SK-N-SH treated with all-trans-retinoic acid at 6 μM for 48 hours (cell line): ENCODE measurements around the gene PTPRT.

ENCODE experiments used
- ATAC-seq: fragments of 200-7000 bp; cut with Tn5 transposase; 3 replicates; pipeline ENCODE4 v1.9.1; 2020; ENCODE audit warnings: mild to moderate bottlenecking, moderate library complexity
- ARNTL ChIP-seq: fragments of 450-650 bp; formaldehyde crosslinking; IDR thresholded peaks from 2 replicates; pipeline ENCODE4 v1.5.0; 2020; ENCODE audit warnings: low read depth, mild to moderate bottlenecking, moderate library complexity, borderline replicate concordance
- BACH2 ChIP-seq: fragments of 250-450 bp; sonication (Bioruptor Pico); IDR thresholded peaks from 2 replicates; pipeline ENCODE4 v1.9.0; 2021; ENCODE audit warnings: mild to moderate bottlenecking, borderline replicate concordance
- CREB5 ChIP-seq: fragments of 250-450 bp; sonication (Bioruptor Pico); IDR thresholded peaks from 2 replicates; pipeline ENCODE4 v1.5.1; 2020; ENCODE audit warnings: low read depth, mild to moderate bottlenecking, moderate library complexity
- CSDC2 ChIP-seq: fragments of 250-450 bp; sonication (Bioruptor Pico); IDR thresholded peaks from 2 replicates; pipeline ENCODE4 v1.5.0; 2020; ENCODE audit warnings: mild to moderate bottlenecking, moderate library complexity
- GLIS3 ChIP-seq: fragments of 250-450 bp; sonication (Bioruptor Pico); IDR thresholded peaks from 2 replicates; pipeline ENCODE4 v1.5.0; 2020; ENCODE audit warnings: mild to moderate bottlenecking, moderate library complexity
- ISL1 ChIP-seq: fragments of 250-450 bp; sonication (Bioruptor Pico); IDR thresholded peaks from 2 replicates; pipeline ENCODE4 v2.1.2; 2022; ENCODE audit warnings: mild to moderate bottlenecking, moderate library complexity
- OSR1 ChIP-seq: fragments of 250-450 bp; sonication (Bioruptor Pico); IDR thresholded peaks from 2 replicates; pipeline ENCODE4 v1.8.0; 2022; ENCODE audit warnings: moderate library complexity, mild to moderate bottlenecking, inconsistent platforms
- PATZ1 ChIP-seq: fragments of 250-450 bp; sonication (Bioruptor Pico); IDR thresholded peaks from 2 replicates; pipeline ENCODE4 v1.8.0; 2020; ENCODE audit warnings: mild to moderate bottlenecking, moderate library complexity, borderline replicate concordance
- POU6F1 ChIP-seq: fragments of 250-450 bp; sonication (Bioruptor Pico); IDR thresholded peaks from 2 replicates; pipeline ENCODE4 v1.8.0; 2021; ENCODE audit warnings: low read depth, mild to moderate bottlenecking, moderate library complexity, borderline replicate concordance
- PPARA ChIP-seq: fragments of 250-450 bp; sonication (Bioruptor Pico); IDR thresholded peaks from 2 replicates; pipeline ENCODE4 v1.5.0; 2020; ENCODE audit warnings: mild to moderate bottlenecking, borderline replicate concordance
- RARB ChIP-seq: fragments of 250-450 bp; sonication (Bioruptor Pico); IDR thresholded peaks from 2 replicates; pipeline ENCODE4 v1.8.0; 2021; ENCODE audit warnings: mild to moderate bottlenecking, moderate library complexity
- TOX ChIP-seq: fragments of 250-450 bp; sonication (Bioruptor Pico); IDR thresholded peaks from 2 replicates; pipeline ENCODE4 v1.8.0; 2021; ENCODE audit warnings: mild to moderate bottlenecking, moderate library complexity, borderline replicate concordance
- TSHZ2 ChIP-seq: fragments of 250-450 bp; sonication (Bioruptor Pico); IDR thresholded peaks from 2 replicates; pipeline ENCODE4 v1.5.0; 2020; ENCODE audit warnings: mild to moderate bottlenecking, moderate library complexity
- ZC3H10 ChIP-seq: fragments of 250-450 bp; sonication (Bioruptor Pico); IDR thresholded peaks from 2 replicates; pipeline ENCODE4 v1.5.1; 2021; ENCODE audit warnings: mild to moderate bottlenecking, moderate library complexity
- ZFP3 ChIP-seq: fragments of 250-450 bp; sonication (Bioruptor Pico); IDR thresholded peaks from 2 replicates; pipeline ENCODE4 v1.5.0; 2020; ENCODE audit warnings: mild to moderate bottlenecking, moderate library complexity
- ZFP30 ChIP-seq: fragments of 450-650 bp; formaldehyde crosslinking; IDR thresholded peaks from 2 replicates; pipeline ENCODE4 v1.5.0; 2022; ENCODE audit warnings: mild to moderate bottlenecking, moderate library complexity
- ZNF565 ChIP-seq: fragments of 450-650 bp; formaldehyde crosslinking; conservative IDR thresholded peaks from 2 replicates; pipeline ENCODE4 v1.5.0; 2020; ENCODE audit warnings: low read depth, mild to moderate bottlenecking, moderate library complexity
- ZNF70 ChIP-seq: fragments of 450-650 bp; formaldehyde crosslinking; IDR thresholded peaks from 2 replicates; pipeline ENCODE4 v1.5.0; 2020; ENCODE audit warnings: mild to moderate bottlenecking, moderate library complexity
- ZNF8 ChIP-seq: fragments of 450-650 bp; formaldehyde crosslinking; IDR thresholded peaks from 2 replicates; pipeline ENCODE4 v1.5.0; 2020; ENCODE audit warnings: mild to moderate bottlenecking, moderate library complexity

PTPRT gene

GRCh38 chr20:42080956-42081355, 1108.8 kb downstream of the PTPRT start:
- TF ChIP-seq TOX (CRISPR knock-in tag) (no peak), ZFP30 (CRISPR knock-in tag) (no peak), ZC3H10 (CRISPR knock-in tag) (no peak), CSDC2 (CRISPR knock-in tag) (no peak), BACH2 (no peak), RARB (CRISPR knock-in tag) (no peak), PPARA (CRISPR knock-in tag) (no peak), TSHZ2 (no peak), PATZ1 (no peak), POU6F1 (no peak)
- no peak for ATAC-seq

GRCh38 chr20:42074944-42075343, 1114.8 kb downstream of the PTPRT start:
- ATAC-seq: no peak
- TF ChIP-seq PATZ1 (no peak), ZC3H10 (CRISPR knock-in tag) (no peak)

GRCh38 chr20:42067596-42067995, 1122.1 kb downstream of the PTPRT start:
- no peak for ATAC-seq
- no peak for TF ChIP-seq PATZ1
- TF ChIP-seq OSR1 (CRISPR knock-in tag): no peak
- TF ChIP-seq ARNTL (CRISPR knock-in tag): no peak
- no peak for TF ChIP-seq PPARA (CRISPR knock-in tag)
- TF ChIP-seq RARB (CRISPR knock-in tag): no peak
- no peak for TF ChIP-seq TOX (CRISPR knock-in tag)
- TF ChIP-seq ZNF565 (CRISPR knock-in tag): no peak
- TF ChIP-seq TSHZ2: no peak
- TF ChIP-seq BACH2: no peak
- TF ChIP-seq ZNF70 (CRISPR knock-in tag): no peak
- TF ChIP-seq GLIS3 (CRISPR knock-in tag): no peak
- TF ChIP-seq ZNF8 (CRISPR knock-in tag): no peak
- no peak for TF ChIP-seq CREB5 (CRISPR knock-in tag)
- TF ChIP-seq ZC3H10 (CRISPR knock-in tag): no peak
- TF ChIP-seq ZFP3 (CRISPR knock-in tag): no peak
- TF ChIP-seq ISL1 (CRISPR knock-in tag): no peak
